ENCODE measurements around the gene ZNF337. TPM values are rescaled to one million over a fixed set of nuclear protein-coding genes. Genes with fewer than 3 reads are reported as not detected.

Gene ZNF337
- total RNA-seq, 1 donor from 2014 or later = 27.1 TPM

DNA sequence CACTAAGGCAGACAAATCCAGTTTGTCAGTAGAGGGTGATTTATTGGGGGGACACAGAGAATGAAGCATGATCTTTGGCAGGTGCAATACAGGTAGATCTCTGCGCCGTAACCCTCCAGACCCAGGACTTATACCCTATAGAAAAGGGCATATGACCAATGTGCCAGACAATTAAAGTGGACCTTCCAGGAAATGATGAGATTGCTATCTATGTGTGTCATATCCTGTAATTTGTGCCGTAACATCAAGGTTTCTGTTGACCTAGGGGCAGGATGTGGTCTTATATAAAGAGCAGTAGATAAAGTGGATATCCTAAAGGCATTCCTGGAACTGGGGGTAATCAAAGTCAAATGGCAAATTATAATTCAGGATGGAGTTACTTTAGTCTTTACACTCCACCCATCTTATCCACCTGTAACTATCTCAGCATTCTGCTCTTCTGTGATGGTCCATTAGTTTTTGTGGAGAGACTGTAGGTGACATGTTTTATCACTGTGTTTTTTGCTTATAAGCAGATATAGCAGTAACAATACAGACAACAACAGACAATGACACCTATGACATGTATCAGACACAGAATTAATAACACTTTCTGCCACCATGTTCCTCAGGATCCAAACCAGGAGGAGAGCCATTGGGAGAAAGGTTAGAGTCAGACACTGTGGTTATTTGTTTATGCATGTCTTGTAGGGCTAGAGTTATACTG, 43.1 kb upstream of the ZNF337 start:
- Mint-ChIP-seq H3K27me3 (ENCODE audit: low read depth) (no peaks in the 10 kb centered on the region), H3K4me3 (no peak overlapping the region), H3K27ac (no peak overlapping the region), H3K36me3 (no peaks in the 10 kb centered on the region), H3K9me3 (no peaks in the 10 kb centered on the region), H3K4me1 (no peaks in the 10 kb centered on the region)
- DNase-seq (ENCODE audit: low spot score in 2 of 2, unreplicated experiment in 2 of 2) = no peak
- TF ChIP-seq, protein P1, sequence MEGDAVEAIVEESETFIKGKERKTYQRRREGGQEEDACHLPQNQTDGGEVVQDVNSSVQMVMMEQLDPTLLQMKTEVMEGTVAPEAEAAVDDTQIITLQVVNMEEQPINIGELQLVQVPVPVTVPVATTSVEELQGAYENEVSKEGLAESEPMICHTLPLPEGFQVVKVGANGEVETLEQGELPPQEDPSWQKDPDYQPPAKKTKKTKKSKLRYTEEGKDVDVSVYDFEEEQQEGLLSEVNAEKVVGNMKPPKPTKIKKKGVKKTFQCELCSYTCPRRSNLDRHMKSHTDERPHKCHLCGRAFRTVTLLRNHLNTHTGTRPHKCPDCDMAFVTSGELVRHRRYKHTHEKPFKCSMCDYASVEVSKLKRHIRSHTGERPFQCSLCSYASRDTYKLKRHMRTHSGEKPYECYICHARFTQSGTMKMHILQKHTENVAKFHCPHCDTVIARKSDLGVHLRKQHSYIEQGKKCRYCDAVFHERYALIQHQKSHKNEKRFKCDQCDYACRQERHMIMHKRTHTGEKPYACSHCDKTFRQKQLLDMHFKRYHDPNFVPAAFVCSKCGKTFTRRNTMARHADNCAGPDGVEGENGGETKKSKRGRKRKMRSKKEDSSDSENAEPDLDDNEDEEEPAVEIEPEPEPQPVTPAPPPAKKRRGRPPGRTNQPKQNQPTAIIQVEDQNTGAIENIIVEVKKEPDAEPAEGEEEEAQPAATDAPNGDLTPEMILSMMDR (IDR thresholded peaks at IDR 0.05; ENCODE audit: unreplicated experiment) = no peak

DNA sequence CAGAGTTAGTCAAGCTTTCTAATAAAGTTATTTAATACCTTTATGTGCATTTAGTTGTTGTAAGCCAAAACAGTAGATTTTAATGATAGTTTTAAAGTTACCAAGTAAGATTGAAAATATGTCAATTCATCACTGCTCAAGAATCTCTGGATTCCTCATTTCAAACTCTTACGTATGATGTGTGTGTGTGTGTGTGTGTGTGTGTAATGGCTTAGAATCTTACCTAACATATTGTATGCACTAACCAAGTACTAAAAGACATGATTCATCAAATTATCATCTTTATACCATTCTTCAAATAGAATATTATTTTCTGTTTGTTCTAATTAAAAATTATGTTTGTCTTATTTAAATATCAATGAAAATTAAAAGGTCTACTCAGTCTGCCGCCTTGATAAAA, 41.5 kb upstream of the ZNF337 start:
- Mint-ChIP-seq H3K27me3 (ENCODE audit: low read depth) (no peaks in the 10 kb centered on the region), H3K9me3 (no peaks in the 10 kb centered on the region), H3K27ac (no peak overlapping the region), H3K4me1 (no peaks in the 10 kb centered on the region), H3K4me3 (no peak overlapping the region), H3K36me3 (no peaks in the 10 kb centered on the region)
- TF ChIP-seq, protein P1 (IDR thresholded peaks at IDR 0.05; ENCODE audit: unreplicated experiment) = no peak
- DNase-seq (ENCODE audit: low spot score in 2 of 2, unreplicated experiment in 2 of 2) = no peak

DNA sequence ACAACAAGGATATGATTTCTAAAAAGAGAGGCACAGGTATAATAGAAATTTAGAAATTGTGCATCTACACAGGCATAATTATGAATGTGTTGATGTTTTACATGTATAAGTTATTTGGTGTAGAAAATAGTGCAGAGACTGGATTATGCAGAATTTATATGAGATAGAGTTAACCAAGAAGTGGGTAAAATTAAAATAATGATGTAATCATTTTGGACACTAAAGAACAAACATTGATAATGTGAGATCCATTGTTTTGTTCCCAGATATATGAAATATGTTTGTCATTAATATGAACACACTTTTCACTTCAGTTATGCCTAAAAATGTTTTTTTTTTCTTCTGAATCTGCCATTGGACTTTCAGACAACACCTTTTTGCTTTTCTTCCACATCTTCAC, 37.2 kb upstream of the ZNF337 start:
- no peaks in the 10 kb centered on the region for H3K4me1 Mint-ChIP-seq
- H3K27ac Mint-ChIP-seq = no peak overlapping the region
- no peaks in the 10 kb centered on the region for H3K9me3 Mint-ChIP-seq
- TF ChIP-seq, protein P1 (IDR thresholded peaks at IDR 0.05; ENCODE audit: unreplicated experiment) = no peak
- DNase-seq (ENCODE audit: low spot score in 2 of 2, unreplicated experiment in 2 of 2) = no peak
- H3K27me3 Mint-ChIP-seq (ENCODE audit: low read depth) = no peaks in the 10 kb centered on the region
- H3K36me3 Mint-ChIP-seq = no peaks in the 10 kb centered on the region
- H3K4me3 Mint-ChIP-seq = no peak overlapping the region

DNA sequence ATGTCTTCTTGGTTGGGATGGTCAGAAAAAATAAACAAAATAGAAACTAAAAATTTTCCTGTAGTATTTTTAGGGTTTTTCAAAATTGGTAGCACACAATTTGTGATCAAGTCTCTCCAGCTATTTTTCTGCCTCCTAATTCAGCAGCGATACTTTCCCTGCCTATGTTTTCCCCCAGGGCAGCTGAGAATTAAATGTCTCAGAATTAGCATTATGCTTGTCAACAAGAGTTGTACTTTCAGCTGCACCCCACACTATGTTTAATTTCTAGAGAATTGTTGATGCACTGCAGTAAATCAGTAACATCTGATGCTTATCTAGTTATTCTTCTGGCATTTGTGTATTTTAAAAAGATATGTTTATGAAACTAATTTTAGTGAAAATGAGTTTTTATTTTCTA, 34.2 kb upstream of the ZNF337 start:
- Mint-ChIP-seq H3K36me3 (peaks cover 7% of the 10 kb centered on the region), H3K27me3 (ENCODE audit: low read depth) (no peaks in the 10 kb centered on the region), H3K4me1 (no peaks in the 10 kb centered on the region), H3K9me3 (peaks cover 18% of the 10 kb centered on the region), H3K4me3 (no peak overlapping the region), H3K27ac (no peak overlapping the region)
- no peak for DNase-seq (ENCODE audit: low spot score in 2 of 2, unreplicated experiment in 2 of 2)
- TF ChIP-seq, protein P1 (IDR thresholded peaks at IDR 0.05; ENCODE audit: unreplicated experiment) = no peak

DNA sequence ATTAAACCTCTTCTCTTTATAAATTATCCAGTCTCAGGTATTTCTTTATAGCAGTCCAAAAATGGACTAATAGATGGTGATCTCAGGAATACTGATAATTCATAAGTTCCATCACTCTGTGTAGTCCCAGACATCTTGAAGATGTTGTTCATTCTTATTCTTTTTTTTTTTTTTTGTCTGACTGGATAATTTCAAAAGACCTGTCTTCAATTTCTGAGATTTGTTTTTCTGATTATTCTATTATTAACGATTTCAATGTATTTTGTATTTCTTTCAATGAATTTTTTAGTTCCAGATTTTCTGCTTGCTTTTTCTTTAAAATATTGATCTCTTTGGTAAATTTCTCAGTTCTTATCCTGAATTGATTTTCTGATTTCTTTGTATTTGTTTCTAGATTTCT, 29.7 kb upstream of the ZNF337 start:
- no peak for DNase-seq (ENCODE audit: low spot score in 2 of 2, unreplicated experiment in 2 of 2)
- Mint-ChIP-seq H3K4me3 (no peak overlapping the region), H3K9me3 (peaks cover 58% of the 10 kb centered on the region), H3K36me3 (peaks cover 7% of the 10 kb centered on the region), H3K27ac (no peak overlapping the region), H3K4me1 (no peaks in the 10 kb centered on the region), H3K27me3 (ENCODE audit: low read depth) (no peaks in the 10 kb centered on the region)
- TF ChIP-seq, protein P1 (IDR thresholded peaks at IDR 0.05; ENCODE audit: unreplicated experiment) = no peak

Measured in mesothelial cell of epicardium (in vitro differentiated cells).